Activated CD4-positive, alpha-beta T cell treated with anti-CD3 and anti-CD28 coated beads, Interleukin-2, amount 10 ng/mL, durations not matched to agents 24 days and 14 days (primary cell): ENCODE results near the gene MOV10L1. TPM values are rescaled to one million over a fixed set of nuclear protein-coding genes. Genes with fewer than 3 reads are reported as not detected.

Experiments used
- DNase-seq: peaks from one replicate; pipeline ENCODE4 v3.0.0; 2022
- H3K27ac Mint-ChIP-seq: one replicate; pipeline ENCODE4 v1.8.0; 2022; ENCODE audit warnings: mild to moderate bottlenecking, mixed read lengths
- H3K27me3 Mint-ChIP-seq: one replicate; pipeline ENCODE4 v1.8.0; 2022; ENCODE audit warnings: mixed read lengths
- H3K36me3 Mint-ChIP-seq: one replicate; pipeline ENCODE4 v1.8.0; 2022; ENCODE audit warnings: low read depth, mild to moderate bottlenecking, mixed read lengths
- H3K4me1 Mint-ChIP-seq: one replicate; pipeline ENCODE4 v1.8.0; 2021; ENCODE audit warnings: mixed read lengths
- H3K4me3 Mint-ChIP-seq: one replicate; pipeline ENCODE4 v1.8.0; 2022; ENCODE audit warnings: mild to moderate bottlenecking, moderate library complexity, mixed read lengths
- H3K9me3 Mint-ChIP-seq: one replicate; pipeline ENCODE4 v1.8.0; 2021; ENCODE audit warnings: mixed read lengths
- intact Hi-C: fragments of 100-400 bp; cut with micrococcal nuclease; formaldehyde crosslinking; loops from one replicate; pipeline ENCODE4 v1.15.1; 2023
- total RNA-seq: library from RNA; stranded (reverse); gene quantifications from 2 replicates; pipeline ENCODE4 v1.2.3, GENCODE V29; 2022

MOV10L1 gene
- total RNA-seq, 1 donor from 2014 or later: not detected

- no peak overlapping the region for H3K27ac Mint-ChIP-seq
- intact Hi-C loops: no loop called here
- H3K36me3 Mint-ChIP-seq: peaks cover 4% of the 10 kb centered on the region
- no peaks in the 10 kb centered on the region for H3K4me1 Mint-ChIP-seq
- H3K27me3 Mint-ChIP-seq: peaks cover 18% of the 10 kb centered on the region
- H3K4me3 Mint-ChIP-seq: no peak overlapping the region
- DNase-seq: no peak
- peaks cover 13% of the 10 kb centered on the region for H3K9me3 Mint-ChIP-seq
Measured at GRCh38 chr22:50091092-50091768, 1.4 kb downstream of the MOV10L1 start.

DNA sequence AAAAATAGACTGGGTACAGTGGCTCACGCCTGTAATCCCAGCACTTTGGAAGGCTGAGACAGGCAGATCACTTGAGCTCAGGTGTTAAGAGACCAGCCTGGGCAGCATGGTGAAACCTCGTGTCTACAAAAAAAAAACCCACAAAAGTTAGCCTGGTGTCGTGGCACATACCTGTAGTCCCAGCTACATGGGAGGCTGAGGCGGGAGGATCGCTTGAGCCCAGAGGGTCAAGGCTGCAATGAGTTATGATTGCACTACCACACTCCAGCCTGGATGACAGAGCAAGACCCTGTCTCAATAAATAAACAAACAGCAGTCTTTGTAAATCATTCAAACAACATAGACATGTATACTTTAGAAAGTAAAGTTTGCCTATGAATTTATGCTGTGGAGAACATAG is 2.5 kb downstream of the MOV10L1 start:
- DNase-seq: no peak
- H3K27ac Mint-ChIP-seq: no peak overlapping the region
- H3K36me3 Mint-ChIP-seq: peaks cover under 1% of the 10 kb centered on the region
- intact Hi-C loops: no loop called here
- H3K27me3 Mint-ChIP-seq: peaks cover 20% of the 10 kb centered on the region
- H3K4me1 Mint-ChIP-seq: no peaks in the 10 kb centered on the region
- H3K9me3 Mint-ChIP-seq: peaks cover 9% of the 10 kb centered on the region
- H3K4me3 Mint-ChIP-seq: no peak overlapping the region

- H3K4me3 Mint-ChIP-seq: no peak overlapping the region
- intact Hi-C loops: no loop called here
- no peaks in the 10 kb centered on the region for H3K9me3 Mint-ChIP-seq
- H3K27ac Mint-ChIP-seq: no peak overlapping the region
- no peaks in the 10 kb centered on the region for H3K36me3 Mint-ChIP-seq
- peaks cover 3% of the 10 kb centered on the region for H3K4me1 Mint-ChIP-seq
- H3K27me3 Mint-ChIP-seq: peaks cover 30% of the 10 kb centered on the region
- DNase-seq: no peak
Measured at GRCh38 chr22:50098052-50098451, 8.2 kb downstream of the MOV10L1 start.

GRCh38 chr22:50101870-50102565 is 12.2 kb downstream of the MOV10L1 start:
- Mint-ChIP-seq H3K4me3 (no peak overlapping the region), H3K27ac (no peak overlapping the region), H3K36me3 (no peaks in the 10 kb centered on the region), H3K4me1 (peaks cover 13% of the 10 kb centered on the region), H3K27me3 (peaks cover 13% of the 10 kb centered on the region), H3K9me3 (no peaks in the 10 kb centered on the region)
- DNase-seq: no peak
- intact Hi-C loops: no loop called here

DNA sequence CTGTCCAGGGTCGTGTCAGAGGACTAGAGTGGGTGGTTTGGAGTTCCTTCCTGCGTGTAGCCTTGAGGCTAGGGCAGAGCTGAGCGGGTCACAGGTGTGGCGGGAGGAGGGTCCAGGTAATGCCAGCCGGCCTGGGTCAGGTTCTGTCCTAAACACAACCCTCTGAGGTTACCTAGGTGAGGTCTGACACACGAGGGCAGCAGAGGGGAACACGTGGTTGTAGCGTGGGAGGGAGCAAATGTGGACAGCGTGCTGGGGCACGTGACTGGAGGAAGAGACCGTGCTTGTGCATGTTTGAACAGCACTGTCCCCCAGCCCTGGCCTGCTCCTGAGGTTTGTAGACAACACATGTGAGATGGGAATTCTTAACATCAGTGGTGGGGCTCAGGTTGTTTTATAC is 13.1 kb downstream of the MOV10L1 start:
- H3K36me3 Mint-ChIP-seq: no peaks in the 10 kb centered on the region
- peaks cover 13% of the 10 kb centered on the region for H3K4me1 Mint-ChIP-seq
- H3K9me3 Mint-ChIP-seq: no peaks in the 10 kb centered on the region
- H3K4me3 Mint-ChIP-seq: no peak overlapping the region
- H3K27ac Mint-ChIP-seq: no peak overlapping the region
- H3K27me3 Mint-ChIP-seq: peaks cover 8% of the 10 kb centered on the region
- intact Hi-C loops: no loop called here
- no peak for DNase-seq

DNA sequence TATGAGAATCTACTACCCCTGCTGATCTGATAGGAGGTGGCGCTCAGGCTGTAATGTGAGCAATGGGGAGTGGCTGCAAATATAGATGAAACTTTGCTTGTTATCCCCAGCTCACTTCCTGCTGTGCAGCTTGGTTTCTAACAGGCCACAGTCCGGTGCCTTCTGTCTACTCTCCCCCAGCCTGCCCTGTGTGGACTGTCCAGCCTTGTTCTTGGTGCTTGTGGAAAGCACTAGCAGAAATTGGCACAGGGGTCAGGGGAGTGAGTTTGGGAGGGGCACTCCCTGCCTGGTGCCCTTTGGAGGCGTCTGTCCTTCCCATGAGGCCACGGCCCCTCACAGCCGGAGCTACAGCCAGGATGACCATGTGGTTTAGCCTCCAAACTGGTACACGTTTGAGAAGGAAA is 14.3 kb downstream of the MOV10L1 start:
- intact Hi-C loops: no loop called here
- Mint-ChIP-seq H3K36me3 (no peaks in the 10 kb centered on the region), H3K9me3 (no peaks in the 10 kb centered on the region), H3K27ac (no peak overlapping the region), H3K4me1 (peaks cover 13% of the 10 kb centered on the region), H3K27me3 (peaks cover 2% of the 10 kb centered on the region), H3K4me3 (no peak overlapping the region)
- no peak for DNase-seq

- peak; percentile 80 for DNase-seq
- no peaks in the 10 kb centered on the region for H3K36me3 Mint-ChIP-seq
- peak overlapping the region; percentile 81 for H3K27ac Mint-ChIP-seq
Measured at GRCh38 chr22:50105208-50106100, 15.6 kb downstream of the MOV10L1 start.

DNA sequence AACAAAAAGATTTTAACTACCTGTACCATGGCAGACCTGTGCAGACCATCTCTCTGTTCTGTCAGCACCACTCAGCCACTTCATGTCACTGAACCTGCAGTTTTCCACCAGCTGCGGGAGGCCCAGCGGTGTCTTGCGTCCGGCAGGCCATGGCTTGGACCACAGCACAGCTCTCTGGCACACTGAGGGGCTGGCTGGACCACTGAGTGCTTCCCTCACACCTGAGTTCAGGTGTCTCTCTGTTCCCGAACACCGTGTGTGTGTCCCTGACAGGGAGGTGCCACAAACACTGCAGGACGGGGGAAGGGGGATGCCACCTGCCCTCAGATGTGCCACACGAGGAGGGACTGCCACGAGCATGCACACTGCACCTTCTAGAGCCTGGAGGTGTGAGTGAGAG is 17.7 kb downstream of the MOV10L1 start:
- no peaks in the 10 kb centered on the region for H3K27me3 Mint-ChIP-seq
- H3K9me3 Mint-ChIP-seq: no peaks in the 10 kb centered on the region
- H3K4me1 Mint-ChIP-seq: peaks cover 21% of the 10 kb centered on the region
- intact Hi-C loops: no loop called here
- no peak overlapping the region for H3K4me3 Mint-ChIP-seq
- H3K36me3 Mint-ChIP-seq: no peaks in the 10 kb centered on the region
- DNase-seq: no peak
- H3K27ac Mint-ChIP-seq: no peak overlapping the region

More at GRCh38 chr22:50105208-50106100, 15.6 kb downstream of the MOV10L1 start:
- Mint-ChIP-seq H3K9me3 (no peaks in the 10 kb centered on the region), H3K4me1 (peaks cover 13% of the 10 kb centered on the region), H3K27me3 (peaks cover 2% of the 10 kb centered on the region), H3K4me3 (peak overlapping the region; percentile 78)
- intact Hi-C loops: no loop called here

- Mint-ChIP-seq H3K4me3 (no peak overlapping the region), H3K36me3 (no peaks in the 10 kb centered on the region), H3K27ac (no peak overlapping the region), H3K9me3 (no peaks in the 10 kb centered on the region), H3K27me3 (peaks cover 8% of the 10 kb centered on the region), H3K4me1 (peaks cover 16% of the 10 kb centered on the region)
- intact Hi-C loops: no loop called here
- DNase-seq: no peak
Measured at GRCh38 chr22:50111056-50111455, 21.2 kb downstream of the MOV10L1 start.

DNA sequence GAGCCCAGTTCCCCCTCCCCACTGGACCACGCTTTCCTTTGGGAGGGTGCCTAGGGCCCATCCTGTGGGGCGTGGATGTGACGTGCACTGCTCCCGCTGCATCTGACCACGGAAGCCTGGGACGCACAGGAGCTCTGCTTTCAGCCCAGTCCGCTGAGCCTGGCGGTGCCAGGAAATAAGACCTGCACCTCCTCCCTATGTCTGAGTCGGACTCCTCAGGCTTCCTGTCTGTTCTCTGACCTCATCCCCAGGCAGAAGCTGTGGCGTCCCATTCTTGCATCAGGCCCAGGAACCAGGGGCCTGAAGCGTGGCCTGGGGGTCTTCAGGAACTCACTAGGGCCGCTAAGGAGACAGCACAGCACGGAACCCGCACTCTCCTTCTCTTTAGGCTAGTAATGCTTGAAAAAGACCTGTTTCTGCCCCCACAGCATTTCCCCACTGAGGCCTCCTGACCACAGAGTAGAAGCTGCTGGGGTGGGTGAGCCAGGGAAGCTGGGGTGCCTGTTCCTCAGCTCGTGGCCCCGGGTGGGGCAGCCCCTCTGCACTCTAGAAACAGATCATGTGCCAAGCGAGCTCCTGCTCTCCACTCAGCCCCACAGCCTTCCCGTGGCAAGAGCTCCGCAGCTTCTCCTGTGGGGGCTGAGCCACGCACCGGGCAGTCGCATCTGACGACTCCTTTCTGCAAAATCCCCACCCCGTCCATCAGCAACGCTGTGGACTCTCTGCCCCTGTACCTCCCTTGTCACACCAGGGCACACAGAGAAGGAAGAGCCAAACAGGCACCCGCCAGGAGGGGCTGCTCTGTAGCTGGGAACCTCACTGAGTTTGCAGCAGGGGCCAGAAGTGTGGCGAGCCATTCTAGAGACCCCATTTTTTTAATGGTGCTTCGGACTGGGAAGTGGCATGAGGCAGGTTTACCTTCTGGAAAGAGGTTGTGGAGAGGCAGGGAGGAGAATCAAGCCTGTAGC is 22.6 kb downstream of the MOV10L1 start:
- H3K36me3 Mint-ChIP-seq: no peaks in the 10 kb centered on the region
- peak overlapping the region; percentile 75 for H3K27ac Mint-ChIP-seq
- DNase-seq: peak; percentile 68
- peaks cover 12% of the 10 kb centered on the region for H3K27me3 Mint-ChIP-seq
- no peaks in the 10 kb centered on the region for H3K9me3 Mint-ChIP-seq
- H3K4me3 Mint-ChIP-seq: peak overlapping the region; percentile 44
- peaks cover 16% of the 10 kb centered on the region for H3K4me1 Mint-ChIP-seq
- intact Hi-C loops: no loop called here

GRCh38 chr22:50114221-50115021 is 24.6 kb downstream of the MOV10L1 start:
- Mint-ChIP-seq H3K9me3 (no peaks in the 10 kb centered on the region), H3K27ac (no peak overlapping the region), H3K4me3 (no peak overlapping the region), H3K27me3 (peaks cover 14% of the 10 kb centered on the region), H3K4me1 (peaks cover 16% of the 10 kb centered on the region), H3K36me3 (no peaks in the 10 kb centered on the region)
- intact Hi-C loops: no loop called here
- DNase-seq: no peak

- Mint-ChIP-seq H3K4me1 (peaks cover 16% of the 10 kb centered on the region), H3K27ac (no peak overlapping the region), H3K9me3 (no peaks in the 10 kb centered on the region), H3K36me3 (no peaks in the 10 kb centered on the region), H3K27me3 (peaks cover 15% of the 10 kb centered on the region), H3K4me3 (no peak overlapping the region)
- no peak for DNase-seq
- intact Hi-C loops: no loop called here
Measured at GRCh38 chr22:50115693-50116092, 25.9 kb downstream of the MOV10L1 start.
